ENCODE data around the gene ABCG8.
"Not testable (repeated sequence)": the region's sequence is repeated elsewhere in the genome, so short reads cannot be mapped to it uniquely, and the experiment has no call there.

ABCG8 gene

DNA sequence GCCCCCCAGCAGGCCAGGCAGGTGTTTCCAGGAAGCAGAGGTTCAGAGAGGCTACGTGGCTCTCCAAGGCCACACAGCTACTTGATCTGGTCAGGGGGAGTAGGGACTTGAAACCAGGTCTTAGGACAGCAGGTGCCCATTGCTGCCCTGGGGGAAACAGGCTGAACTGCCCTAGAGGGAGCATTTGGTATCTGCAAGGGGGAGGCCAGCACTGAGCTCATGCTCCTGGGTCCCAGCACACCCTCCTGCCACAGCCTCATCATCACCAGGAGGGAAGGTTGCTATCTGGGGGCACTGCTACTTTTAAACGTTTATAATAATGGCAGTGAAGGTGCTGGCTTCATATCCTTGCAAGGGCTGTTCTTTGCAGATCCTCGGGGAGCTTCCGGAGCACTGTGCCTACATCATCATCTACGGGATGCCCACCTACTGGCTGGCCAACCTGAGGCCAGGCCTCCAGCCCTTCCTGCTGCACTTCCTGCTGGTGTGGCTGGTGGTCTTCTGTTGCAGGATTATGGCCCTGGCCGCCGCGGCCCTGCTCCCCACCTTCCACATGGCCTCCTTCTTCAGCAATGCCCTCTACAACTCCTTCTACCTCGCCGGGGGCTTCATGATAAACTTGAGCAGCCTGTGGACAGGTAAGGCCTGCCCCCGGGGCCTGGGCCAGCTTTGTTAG, 36.1 kb downstream of the ABCG8 start:
- no peak for DNase-seq

DNA sequence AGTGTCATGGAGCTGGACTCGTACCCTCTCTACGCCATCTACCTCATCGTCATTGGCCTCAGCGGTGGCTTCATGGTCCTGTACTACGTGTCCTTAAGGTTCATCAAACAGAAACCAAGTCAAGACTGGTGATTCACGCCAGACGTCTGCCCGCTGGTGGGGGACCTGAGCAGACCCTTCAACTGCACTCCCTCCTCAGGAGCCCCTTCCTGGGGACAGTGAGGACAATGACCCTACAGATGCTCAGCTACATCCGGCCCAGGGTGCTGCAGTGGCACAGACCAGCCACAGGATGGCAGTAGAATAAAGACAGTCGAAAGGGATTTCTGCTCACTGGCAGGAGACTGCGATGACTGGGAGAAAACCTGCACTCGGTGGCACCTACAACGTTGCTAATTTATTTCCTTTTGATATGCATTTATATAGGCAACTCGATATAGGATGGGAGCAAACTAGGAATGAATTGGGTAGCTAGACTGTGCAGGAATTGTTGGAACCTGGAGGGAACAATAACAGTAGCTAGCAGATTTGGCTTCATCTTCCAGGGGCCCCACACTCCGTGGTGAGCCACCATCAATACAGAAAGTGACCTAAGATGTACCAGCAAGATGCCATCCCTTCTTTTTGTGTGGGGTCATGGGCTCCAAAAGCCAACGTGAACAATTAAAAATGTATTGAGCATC, 39.2 kb downstream of the ABCG8 start:
- no peak for DNase-seq

DNA sequence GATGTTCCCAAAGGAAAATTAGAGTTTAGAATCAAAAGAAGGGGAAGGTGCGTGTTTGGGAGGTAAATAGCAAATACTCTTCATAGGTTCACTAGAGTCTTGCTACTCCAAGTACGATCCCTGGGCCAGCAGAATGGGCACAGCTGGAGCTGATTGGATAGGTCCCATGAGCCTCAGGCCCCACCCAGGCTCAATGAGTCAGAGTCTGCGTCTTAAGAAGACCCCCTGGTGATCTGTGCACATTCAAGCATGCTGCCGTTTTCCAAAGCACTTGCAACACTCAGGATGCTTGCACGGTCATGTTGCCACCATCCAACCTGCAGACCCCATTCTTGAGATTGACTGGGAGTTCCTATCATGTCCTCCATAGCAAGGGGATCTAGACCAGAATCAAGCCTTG, 40.5 kb downstream of the ABCG8 start:
- DNase-seq: no peak

DNA sequence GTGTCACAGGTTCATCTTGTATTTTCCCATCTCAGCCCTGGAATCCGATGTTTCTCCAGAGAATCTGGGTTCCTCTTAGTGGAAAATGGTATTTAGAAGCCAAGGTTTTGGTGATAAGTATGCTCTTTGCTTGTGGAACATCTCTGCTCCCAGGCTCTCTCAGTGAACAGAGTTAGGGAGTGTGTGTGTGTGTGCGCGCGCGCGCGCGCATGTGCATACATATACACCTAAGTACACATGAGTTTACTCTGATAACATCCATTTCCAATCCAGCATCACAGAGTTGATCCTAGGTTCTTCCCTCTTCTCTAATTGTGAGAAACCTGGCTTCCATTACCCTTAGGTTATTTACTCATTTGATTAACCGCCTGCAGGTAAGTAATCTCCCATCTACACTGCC, 41.7 kb downstream of the ABCG8 start:
- DNase-seq: no peak

DNA sequence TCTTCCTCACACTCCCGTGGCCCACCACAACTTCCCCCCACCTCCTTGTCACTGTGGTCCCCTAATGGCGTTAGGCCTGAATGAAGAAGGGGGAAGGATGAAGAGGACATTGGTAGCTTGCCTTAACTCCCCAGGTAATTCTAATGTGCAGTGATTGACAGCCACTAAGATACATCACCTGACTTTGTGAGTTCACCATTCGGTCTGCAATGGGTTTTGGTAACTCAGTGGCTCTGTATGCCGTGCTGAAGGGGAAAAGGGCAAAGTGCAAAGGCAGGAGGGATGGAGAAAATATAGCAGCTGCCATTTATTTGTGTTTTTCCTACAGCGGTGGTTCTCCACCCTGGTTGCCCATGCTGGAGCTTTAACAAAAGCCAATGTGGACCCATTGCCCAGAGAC, 42.2 kb downstream of the ABCG8 start:
- no peak for DNase-seq

DNA sequence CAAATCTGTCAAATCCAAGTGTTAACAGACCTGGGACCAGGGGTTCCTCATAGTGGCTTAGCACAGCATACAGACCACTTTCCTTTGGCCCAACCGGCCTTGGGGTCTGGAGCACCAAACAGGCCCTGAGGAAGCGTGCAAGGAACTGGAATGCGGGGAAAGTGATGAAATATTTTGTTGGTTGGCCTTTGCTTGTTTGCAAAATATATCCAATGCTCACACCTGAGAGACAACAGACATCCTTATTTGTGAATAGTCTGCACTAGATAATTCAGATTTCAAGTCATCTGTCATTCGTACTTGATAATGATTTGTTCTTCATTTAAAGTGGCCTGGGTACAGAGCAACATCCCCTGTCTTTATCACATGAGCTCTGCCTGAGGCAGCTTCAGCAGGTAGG, 43.5 kb downstream of the ABCG8 start:
- DNase-seq: no peak

DNA sequence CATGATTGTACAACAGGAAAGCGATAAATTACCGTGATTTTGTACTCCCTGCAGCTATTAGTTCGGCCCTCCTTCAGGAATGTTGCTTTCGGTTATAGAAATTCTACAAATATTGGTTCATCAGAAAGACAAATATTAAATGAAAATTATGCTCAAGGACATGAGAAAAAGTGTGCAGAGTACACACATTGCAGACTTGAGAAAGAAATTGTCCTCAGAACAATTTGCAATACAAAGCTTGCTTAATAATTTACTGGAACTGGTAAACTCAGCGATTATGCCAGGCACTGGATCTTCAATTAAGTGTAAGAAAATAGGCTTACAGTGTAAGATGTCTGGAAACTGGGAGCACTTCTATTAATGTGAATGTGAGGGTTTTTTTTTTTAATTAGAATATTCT, 45.9 kb downstream of the ABCG8 start:
- DNase-seq: no peak

DNA sequence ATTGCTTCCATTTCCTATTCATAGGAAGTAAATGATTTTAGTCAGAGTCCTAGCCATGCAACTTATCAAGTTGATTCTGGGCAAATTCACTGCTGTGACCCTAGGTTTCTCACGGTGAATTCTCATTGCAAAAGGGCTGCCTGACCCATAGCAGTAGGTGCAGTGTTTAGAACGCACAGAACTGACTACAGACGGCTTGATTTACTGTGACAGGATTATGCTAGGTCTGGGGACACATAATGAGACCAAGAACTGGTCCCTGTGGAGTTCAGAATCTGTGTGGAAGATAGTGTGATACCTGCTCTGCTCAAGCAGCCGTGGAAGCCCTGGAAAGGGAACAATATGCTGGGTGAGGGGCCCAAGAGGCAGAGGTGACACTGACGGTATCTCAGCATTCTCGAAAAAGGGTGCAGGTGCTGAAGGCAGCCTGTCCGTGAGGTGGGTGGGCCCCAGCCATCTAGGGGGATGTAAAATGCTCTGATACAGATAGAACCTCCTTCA, 46.4 kb downstream of the ABCG8 start:
- DNase-seq: no peak

DNA sequence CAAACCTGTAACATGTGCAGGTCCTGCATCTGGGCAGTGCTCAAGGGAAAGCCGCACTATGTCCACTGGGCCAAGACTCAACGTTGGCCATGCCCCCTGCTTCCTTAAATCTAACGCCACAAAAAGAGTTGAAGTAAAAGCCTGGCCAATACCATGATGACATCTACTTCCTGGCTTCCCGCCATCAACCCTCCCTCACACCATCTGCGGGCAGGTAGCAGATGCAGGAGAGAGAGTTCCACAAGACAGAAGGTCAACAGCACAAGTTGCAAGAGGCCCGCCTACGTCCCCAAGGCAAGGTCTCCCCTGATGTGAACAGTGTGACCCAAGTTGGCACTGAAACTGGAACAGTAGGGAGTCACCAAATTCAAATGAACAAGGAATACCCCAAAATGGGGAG, 48.4 kb downstream of the ABCG8 start:
- DNase-seq: no peak

DNA sequence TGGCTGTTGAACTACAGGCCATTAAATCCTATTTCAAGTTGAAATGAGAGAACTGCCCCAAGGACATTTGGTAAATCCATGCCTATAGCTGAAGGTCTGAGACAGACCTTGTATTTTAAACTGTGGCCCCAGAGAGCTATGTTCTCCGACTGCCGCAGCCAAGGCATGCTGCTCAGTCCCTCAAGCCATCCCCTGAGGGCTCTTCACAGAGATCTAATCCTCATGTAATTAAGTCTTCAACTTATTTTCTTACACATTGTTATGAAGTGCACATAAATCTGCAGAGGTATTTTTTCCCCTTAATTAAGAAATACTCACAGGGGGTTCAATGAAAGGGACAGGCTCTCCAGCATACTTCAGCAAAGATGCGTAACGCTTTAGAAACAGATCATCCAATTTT, 50.6 kb downstream of the ABCG8 start:
- DNase-seq: no peak

DNA sequence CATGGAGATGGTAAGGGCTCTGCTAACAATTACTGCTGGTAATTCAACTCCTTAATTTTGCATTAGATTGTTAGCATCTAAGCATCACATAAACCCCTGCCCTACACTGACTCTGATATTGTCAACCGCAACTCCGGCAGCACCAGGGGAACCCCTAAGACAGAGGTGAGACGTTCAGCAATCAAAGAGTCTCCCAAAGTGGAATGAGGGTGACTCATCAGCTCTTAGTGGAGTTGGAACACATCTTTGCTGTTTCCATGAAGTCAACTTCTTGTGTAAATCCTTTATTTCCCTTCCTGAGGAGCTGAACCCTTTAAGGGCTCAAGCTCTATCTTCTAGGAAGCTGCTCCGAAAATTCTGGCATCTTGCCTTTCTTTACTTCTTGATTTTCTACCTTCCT, 52.1 kb downstream of the ABCG8 start:
- DNase-seq: no peak

DNA sequence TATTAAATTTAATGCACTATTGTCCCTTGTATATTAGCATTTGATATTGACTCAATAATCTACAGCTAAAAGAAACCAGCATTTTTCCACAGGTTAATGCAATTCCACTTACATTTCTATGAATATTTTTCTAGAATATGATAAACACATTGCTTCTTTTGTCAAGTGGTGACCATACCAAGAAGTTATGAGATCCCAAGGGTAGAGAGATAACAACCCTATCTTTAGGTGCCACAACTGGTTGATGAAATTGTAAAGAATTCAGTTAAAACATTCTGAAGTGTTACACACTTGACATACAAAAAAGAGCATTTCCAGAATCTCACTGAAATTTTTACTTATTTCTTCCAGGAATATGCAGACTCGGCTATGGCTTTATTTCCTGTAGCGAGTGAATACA, 56.0 kb downstream of the ABCG8 start:
- no peak for DNase-seq

DNA sequence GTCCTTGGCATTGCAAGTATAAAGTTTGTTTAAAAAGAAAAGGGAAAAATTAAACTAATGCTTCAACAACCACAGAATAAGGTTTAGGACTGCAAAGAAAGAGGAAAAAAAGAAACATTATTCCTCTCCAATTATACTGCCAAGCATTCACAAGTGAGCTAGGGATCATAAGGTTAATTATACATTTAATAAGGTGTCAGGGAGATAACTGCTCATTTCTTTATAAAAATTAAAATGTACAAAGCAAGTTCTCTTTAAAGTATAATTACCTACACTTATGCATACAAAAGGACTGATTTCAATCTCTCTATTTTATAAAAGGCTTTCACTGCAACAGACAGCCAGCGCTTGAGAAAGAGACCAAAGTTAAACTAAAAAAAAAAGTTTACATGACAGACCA, 58.1 kb downstream of the ABCG8 start:
- DNase-seq: no peak

DNA sequence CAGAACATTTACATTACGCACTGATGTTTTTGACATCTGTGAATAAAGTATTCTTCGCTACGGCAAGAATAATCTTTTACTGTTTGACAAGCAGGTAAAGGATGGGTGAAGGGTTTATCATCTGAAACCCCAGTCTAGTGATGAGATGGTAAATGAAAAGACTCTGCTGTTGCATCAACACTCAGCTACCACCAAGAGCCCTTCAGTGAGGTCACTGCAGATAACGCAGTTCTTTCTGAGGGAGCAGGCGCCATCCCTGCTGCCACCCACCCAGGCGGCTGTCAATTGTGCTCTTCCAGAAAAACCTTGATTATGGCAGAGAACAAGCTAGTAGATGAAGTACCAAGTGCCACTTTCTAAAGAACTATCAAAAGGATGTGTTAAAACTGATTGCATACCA, 58.7 kb downstream of the ABCG8 start:
- no peak for DNase-seq

DNA sequence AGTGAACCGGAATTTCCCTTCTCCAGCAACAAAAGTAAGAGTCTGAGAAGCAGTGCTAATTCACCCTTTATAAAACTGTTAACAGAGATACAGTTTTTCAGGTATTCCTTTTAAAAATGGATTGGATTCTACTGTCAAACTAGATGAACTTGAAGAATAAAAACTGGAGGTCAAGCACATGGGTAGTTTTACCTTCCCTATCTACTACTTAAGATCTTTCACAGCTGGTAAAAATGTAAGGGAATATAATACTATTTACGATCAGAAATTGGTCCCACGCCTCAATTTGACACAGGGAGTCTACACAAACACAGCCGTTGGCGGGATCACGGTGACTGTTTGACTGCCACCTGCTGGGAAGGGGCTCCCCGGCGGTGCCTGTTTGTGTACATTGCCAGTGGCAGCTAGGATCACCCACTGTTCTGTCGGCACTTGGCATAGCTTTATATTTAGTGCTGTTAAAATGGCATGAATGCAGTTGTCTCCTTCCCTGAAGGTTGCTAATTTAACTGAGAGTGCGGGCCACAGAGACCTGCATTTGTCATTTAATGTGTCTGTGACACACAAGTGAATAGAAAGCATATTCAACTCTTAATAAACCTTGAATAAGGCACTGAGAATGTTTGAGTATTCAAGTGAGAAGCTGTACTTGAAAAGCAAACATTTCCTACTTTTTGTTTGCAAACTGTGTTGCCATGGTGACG, 59.5 kb downstream of the ABCG8 start:
- no peak for DNase-seq

DNA sequence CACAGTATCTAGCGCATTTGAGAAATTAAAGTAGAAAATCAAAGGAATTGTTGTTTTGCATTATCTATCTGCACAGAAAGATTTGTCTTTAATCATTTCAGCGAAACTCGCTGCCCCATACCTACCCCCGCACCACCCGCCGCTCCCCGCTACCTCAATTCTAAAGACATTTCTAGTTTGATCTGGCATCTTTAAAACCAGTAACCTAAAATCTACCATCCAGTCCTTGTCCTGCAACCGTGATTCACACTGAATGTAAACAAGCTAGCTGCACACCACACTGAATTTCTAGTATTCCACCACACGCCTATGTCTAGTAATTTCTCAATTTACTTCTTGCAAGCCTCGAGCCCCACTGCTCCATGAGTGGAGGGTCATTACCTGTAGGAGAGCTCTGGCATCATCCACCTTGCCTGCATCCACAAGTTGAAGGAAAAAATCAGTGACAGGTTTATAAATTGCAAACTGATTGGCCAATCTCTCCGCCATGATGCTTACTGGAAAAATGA, 60.1 kb downstream of the ABCG8 start:
- no peak for DNase-seq

DNA sequence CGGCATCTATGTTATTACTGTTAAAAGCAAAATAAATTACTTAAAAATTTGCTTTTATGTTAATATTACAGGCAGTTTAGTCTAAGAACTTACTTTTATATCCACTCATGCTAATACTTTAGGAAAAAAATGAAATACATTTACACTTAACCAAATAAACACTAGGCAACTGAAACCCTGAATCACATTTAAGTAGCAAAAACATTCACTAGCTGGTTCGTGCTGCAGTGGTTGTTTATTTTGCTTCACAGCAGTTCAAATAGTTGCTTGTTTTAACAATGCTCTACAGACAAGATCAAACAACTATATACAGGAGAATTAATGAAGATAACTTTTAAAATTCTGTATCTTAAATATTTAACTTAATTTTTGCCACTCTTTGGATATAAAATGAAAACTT, 60.8 kb downstream of the ABCG8 start:
- DNase-seq: no peak

DNA sequence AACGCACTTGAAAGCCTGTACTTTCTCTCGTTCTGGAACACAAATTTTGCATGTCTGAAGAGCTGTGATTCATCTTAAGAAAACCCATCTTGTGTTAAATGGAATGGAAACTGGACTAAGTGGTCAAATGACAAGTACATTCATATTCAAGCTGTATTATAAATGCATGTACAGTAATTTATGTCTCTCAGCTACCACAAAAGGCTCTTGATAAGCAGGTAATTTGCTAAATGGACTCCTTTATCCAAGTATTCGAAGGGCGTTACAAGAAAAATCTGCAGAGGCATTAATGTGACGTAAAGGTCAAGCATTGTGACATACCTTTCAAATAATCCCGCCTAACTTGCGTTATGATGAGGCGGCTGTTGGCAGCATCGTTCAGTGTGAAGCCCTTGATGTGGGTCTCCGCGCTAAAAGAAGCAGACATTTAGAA, 66.6 kb downstream of the ABCG8 start:
- DNase-seq: no peak

DNA sequence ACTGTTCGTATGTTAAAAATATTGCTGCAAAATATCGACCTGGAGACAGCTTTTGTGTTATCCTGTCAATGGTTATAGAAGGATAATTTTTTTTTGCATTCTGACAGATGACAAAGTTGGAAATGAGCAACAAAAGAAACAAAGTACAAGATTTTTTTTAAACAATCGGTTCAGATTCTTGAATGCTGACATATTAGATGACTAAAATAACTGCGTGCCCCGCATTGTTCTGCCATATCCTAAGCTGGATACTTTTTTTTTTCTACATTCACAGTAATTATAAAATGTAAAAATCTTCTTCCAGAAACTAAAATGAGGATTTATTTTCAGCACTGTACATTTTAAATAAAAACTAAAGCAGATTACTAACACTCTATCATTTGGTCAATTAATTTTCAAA, 67.1 kb downstream of the ABCG8 start:
- no peak for DNase-seq

DNA sequence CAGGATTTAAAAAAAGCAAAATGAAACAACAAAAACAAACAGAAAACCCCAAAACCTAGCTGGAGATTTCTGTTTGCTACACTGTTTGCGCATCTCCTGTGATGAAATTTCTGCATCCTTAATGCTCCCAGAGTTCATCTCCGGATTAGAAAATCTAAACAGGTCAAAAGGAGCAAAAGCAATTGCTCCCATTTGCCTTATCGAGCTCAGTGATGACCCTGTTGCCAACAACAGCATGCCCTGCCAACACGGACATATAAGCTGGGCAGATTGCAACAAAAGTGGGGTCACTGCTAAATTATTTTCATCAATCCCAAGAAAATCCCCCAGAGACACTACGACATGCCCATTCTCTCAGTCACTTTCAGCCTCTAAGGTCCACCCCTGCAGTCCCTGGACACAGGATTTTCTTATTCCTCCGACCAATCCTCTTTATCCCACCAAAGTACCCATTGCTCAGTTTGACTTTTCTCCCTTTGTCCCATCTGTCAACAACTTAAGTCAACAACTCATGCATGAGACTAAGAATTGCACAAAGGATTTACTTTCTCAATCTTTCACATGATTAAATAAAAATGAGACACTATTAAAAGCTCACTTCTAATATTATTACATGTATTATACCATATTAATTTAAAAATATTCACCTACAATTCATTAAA, 67.8 kb downstream of the ABCG8 start:
- DNase-seq: no peak

DNA sequence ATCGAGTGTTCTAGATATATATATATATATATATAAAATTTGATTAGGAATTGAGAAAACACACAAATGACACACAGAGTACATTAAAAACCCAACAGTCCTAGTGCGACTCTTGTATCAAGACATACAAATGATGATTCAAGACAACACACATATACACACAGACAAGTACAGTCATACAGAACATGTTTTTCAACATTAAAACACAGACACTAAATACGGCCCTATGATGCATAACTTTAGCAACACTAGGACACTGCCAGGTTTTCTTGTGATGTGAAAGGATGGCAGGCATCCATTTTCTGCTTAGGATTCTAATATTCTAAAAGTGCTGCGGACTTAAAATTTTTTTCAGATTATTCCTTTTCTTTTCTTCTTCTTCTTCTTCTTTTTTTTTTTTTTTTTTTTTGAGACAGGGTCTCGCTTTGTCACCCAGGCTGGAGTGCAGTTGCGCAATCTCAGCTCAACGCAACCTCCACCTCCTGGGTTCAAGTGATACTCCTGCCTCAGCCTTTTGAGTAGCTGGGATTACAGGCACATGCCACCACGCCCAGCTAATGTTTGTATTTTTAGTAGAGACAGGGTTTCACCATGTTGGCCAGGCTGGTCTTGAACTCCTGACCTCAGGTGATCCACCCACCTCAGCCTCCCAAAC, 72.5 kb downstream of the ABCG8 start:
- not testable (repeated sequence) for DNase-seq

DNA sequence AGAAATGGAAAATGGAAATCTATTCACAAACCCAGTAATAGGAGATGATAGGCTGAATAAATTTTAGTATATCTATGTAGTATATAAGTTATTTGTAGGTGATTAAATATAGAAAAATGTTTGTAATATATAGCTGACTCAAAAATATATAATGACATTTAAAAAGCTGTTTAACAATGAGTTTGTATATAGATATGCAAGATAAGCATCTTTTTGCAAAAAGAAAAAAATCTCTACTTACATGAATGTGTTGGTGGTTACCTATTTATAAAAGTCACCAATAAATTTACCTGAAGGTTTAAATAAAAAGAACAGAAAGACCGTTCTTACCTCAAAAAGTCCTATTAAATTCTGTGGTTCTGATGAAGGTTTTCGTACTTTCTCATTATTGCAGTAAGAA, 85.7 kb downstream of the ABCG8 start:
- no peak for DNase-seq

DNA sequence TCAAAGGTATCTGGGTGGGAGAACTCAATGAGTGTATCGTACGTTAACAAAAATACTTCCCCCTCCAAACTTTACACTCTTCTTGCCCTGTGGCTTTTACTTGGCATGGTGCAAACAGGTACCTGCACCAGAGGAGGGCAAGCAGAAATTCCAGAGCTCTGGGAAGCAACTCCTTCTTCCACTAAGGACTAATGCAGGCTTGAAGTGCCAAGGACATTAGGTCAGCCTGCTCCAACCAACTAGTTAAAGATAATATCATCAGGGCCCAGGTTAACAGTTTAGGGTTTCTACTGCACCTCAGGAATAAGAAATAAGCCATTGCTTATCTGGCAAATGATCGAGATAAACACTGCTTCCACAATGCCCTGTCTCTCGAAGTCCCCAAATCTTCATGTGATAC, 86.7 kb downstream of the ABCG8 start:
- DNase-seq: no peak
